ENCODE results near the gene FOXO1.

DNA sequence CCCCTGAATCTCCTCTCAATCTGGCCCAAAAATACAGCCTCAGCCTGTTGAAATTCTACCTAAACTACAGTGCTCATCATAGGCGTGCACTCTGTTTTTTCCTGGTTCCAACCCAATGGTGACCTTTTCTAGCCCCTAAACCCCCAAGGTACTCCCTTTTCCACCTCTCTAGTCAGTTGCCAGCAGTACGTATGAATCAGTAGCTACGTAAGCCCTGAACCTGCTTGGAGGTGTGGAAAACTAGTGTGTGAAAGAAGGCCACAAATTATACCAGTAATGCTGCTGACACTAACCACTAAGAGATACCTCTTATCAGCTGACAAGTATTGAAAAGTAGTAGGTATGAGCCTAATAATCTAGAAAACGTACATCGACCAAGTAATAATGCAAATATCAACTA lies 60.9 kb downstream of the FOXO1 start:
- TF ChIP-seq, protein P1, sequence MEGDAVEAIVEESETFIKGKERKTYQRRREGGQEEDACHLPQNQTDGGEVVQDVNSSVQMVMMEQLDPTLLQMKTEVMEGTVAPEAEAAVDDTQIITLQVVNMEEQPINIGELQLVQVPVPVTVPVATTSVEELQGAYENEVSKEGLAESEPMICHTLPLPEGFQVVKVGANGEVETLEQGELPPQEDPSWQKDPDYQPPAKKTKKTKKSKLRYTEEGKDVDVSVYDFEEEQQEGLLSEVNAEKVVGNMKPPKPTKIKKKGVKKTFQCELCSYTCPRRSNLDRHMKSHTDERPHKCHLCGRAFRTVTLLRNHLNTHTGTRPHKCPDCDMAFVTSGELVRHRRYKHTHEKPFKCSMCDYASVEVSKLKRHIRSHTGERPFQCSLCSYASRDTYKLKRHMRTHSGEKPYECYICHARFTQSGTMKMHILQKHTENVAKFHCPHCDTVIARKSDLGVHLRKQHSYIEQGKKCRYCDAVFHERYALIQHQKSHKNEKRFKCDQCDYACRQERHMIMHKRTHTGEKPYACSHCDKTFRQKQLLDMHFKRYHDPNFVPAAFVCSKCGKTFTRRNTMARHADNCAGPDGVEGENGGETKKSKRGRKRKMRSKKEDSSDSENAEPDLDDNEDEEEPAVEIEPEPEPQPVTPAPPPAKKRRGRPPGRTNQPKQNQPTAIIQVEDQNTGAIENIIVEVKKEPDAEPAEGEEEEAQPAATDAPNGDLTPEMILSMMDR (IDR thresholded peaks at IDR 0.05 in 4 of 5, conservative IDR thresholded peaks at IDR 0.05 in 1 of 5): no peak
- TF ChIP-seq POLR2A (IDR thresholded peaks at IDR 0.05): no peak

Measured in gastrocnemius medialis (tissue), 4 donors.